DOHH2 (cell line): ENCODE measurements around the gene STIP1.

Experiments used
- H3F3A ChIP-seq: fragments of 200-600 bp; sonication (generic), shearing (Covaris generic); 2 replicates; pipeline ENCODE4 v1.6.0; 2016; ENCODE audit warnings: antibody characterized with exemption, mild to moderate bottlenecking; ENCODE audit not compliant: control insufficient read depth, insufficient read depth
- H3K27ac ChIP-seq: fragments of 200-600 bp; sonication (generic); 2 replicates; pipeline ENCODE4 v1.5.1; 2014; ENCODE audit warnings: low read depth, mild to moderate bottlenecking, low read length, moderate library complexity
- H3K27me3 ChIP-seq: fragments of 200-600 bp; sonication (generic); 2 replicates; pipeline ENCODE4 v1.6.1; 2014; ENCODE audit warnings: mild to moderate bottlenecking, low read length, mixed read lengths; ENCODE audit not compliant: control insufficient read depth
- H3K36me3 ChIP-seq: fragments of 200-600 bp; sonication (generic); 2 replicates; pipeline ENCODE4 v1.6.1; 2014; ENCODE audit warnings: mild to moderate bottlenecking, low read length, moderate library complexity, mixed read lengths; ENCODE audit not compliant: control insufficient read depth
- H3K4me1 ChIP-seq: fragments of 200-600 bp; sonication (generic); 2 replicates; pipeline ENCODE4 v1.6.1; 2014; ENCODE audit warnings: mild to moderate bottlenecking, low read length, mixed read lengths; ENCODE audit not compliant: control insufficient read depth
- H3K4me2 ChIP-seq: fragments of 200-600 bp; sonication (generic); 2 replicates; pipeline ENCODE4 v1.6.0; 2014; ENCODE audit warnings: mild to moderate bottlenecking, low read length, moderate library complexity
- H3K4me3 ChIP-seq: fragments of 200-600 bp; sonication (generic); 2 replicates; pipeline ENCODE4 v1.5.1; 2014; ENCODE audit warnings: mild to moderate bottlenecking, low read length, mixed read lengths
- H3K79me2 ChIP-seq: fragments of 200-600 bp; sonication (generic); 2 replicates; pipeline ENCODE4 v1.6.1; 2014; ENCODE audit warnings: mild to moderate bottlenecking, low read length, mixed read lengths; ENCODE audit not compliant: control insufficient read depth
- H3K9me2 ChIP-seq: fragments of 200-600 bp; sonication (generic); replicated peaks from 2 replicates; pipeline ENCODE4 v1.6.1; 2014; ENCODE audit warnings: mild to moderate bottlenecking, low read length, mixed read lengths; ENCODE audit not compliant: control insufficient read depth
- H3K9me3 ChIP-seq: fragments of 200-600 bp; sonication (generic); 2 replicates; pipeline ENCODE4 v1.6.1; 2014; ENCODE audit warnings: antibody characterized with exemption, low read length, mixed read lengths; ENCODE audit not compliant: control insufficient read depth, insufficient read depth
- H4K20me1 ChIP-seq: fragments of 200-600 bp; sonication (generic); 2 replicates; pipeline ENCODE4 v1.6.0; 2014; ENCODE audit warnings: low read depth, mild to moderate bottlenecking, antibody characterized with exemption, low read length, moderate library complexity; ENCODE audit not compliant: control insufficient read depth, insufficient read depth
- CTCF ChIP-seq: fragments of 200-600 bp; sonication (generic); IDR thresholded peaks from one replicate; pipeline ENCODE4 v1.5.1; 2014; ENCODE audit warnings: antibody characterized with exemption, mild to moderate bottlenecking, low read depth, low read length; ENCODE audit not compliant: poor library complexity, severe bottlenecking
- EZH2phosphoT487 ChIP-seq: fragments of 200-600 bp; sonication (generic); IDR thresholded peaks from 2 replicates; pipeline ENCODE4 v1.6.1; 2017; ENCODE audit warnings: borderline replicate concordance, mild to moderate bottlenecking, antibody characterized with exemption, low read length, moderate library complexity, mixed read lengths

The STIP1 gene

DNA sequence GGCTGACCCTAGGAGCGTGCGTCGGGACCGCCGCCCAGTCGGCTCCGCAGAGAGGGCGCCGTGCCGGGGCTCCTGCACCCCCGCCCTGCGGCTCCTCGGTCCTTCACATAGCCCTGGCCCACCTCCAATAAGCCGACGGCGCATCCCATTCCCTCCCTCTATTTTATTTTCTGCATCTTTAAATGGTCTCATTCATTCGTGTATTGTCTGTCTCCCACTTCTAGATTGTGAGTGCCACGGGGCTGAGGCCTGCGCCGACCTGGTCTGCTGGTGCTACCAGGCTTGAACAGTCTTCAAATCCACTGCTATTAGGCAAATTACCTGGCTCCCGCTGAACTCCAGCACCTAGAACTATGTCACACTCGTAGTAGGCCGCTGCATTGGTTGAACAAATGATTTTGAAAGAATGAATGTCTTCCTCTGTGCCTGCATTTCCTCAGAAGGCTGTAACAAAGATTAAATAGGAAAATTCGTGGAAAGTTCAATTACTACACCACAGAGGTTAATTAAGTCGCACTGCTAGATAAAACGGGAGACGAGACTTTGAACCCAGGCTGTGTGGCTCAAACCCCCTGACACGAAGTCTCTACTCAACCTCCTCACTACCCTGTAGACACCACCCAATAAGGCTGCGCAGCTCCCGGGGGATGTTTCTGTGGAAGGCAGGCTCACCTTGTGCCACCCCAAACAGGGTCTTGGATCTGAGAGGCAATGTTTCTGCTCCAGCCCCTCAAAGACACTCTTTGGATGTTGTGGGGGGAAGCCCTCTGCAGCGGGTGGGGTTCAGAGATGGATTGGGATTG lies 62.0 kb downstream of the STIP1 start:
- H3K27me3 ChIP-seq, result no peaks in the 10 kb centered on the region
- TF ChIP-seq CTCF (no peak), EZH2phosphoT487 (no peak)
- peaks cover 33% of the 10 kb centered on the region for H3K36me3 ChIP-seq
- peaks cover 62% of the 10 kb centered on the region for H3K4me1 ChIP-seq
- peaks cover 2% of the 10 kb centered on the region; the same call in 1 of the 2 replicates for H4K20me1 ChIP-seq
- peaks cover 29% of the 10 kb centered on the region for H3F3A ChIP-seq
- no peak overlapping the region for H3K27ac ChIP-seq
- H3K4me2 ChIP-seq, result peak overlapping the region; percentile 85
- H3K9me2 ChIP-seq, result no peaks in the 10 kb centered on the region
- peak overlapping the region; percentile 78 for H3K4me3 ChIP-seq
- peaks cover 42% of the 10 kb centered on the region for H3K79me2 ChIP-seq
- no peaks in the 10 kb centered on the region for H3K9me3 ChIP-seq

- H4K20me1 ChIP-seq, result peaks cover 5% of the 10 kb centered on the region; the same call in 1 of the 2 replicates
- no peak overlapping the region for H3K4me3 ChIP-seq
- no peak overlapping the region for H3K4me2 ChIP-seq
- no peaks in the 10 kb centered on the region for H3K9me2 ChIP-seq
- no peak overlapping the region for H3K27ac ChIP-seq
- peaks cover 39% of the 10 kb centered on the region for H3K79me2 ChIP-seq
- no peaks in the 10 kb centered on the region for H3K27me3 ChIP-seq
- peaks cover 59% of the 10 kb centered on the region for H3K4me1 ChIP-seq
- H3K9me3 ChIP-seq, result no peaks in the 10 kb centered on the region
- H3F3A ChIP-seq, result peaks cover 29% of the 10 kb centered on the region
- peaks cover 27% of the 10 kb centered on the region for H3K36me3 ChIP-seq
- TF ChIP-seq EZH2phosphoT487 (no peak), CTCF (no peak)
Measured at GRCh38 chr11:64248578-64248977, 62.6 kb downstream of the STIP1 start.

- H3K9me3 ChIP-seq, result no peaks in the 10 kb centered on the region
- peaks cover 22% of the 10 kb centered on the region for H3K36me3 ChIP-seq
- no peak for TF ChIP-seq CTCF
- no peak for TF ChIP-seq EZH2phosphoT487
- peaks cover 36% of the 10 kb centered on the region for H3K79me2 ChIP-seq
- H3F3A ChIP-seq, result peaks cover 24% of the 10 kb centered on the region
- H3K27ac ChIP-seq, result no peak overlapping the region
- H3K9me2 ChIP-seq, result no peaks in the 10 kb centered on the region
- no peaks in the 10 kb centered on the region for H3K27me3 ChIP-seq
- peaks cover 54% of the 10 kb centered on the region for H3K4me1 ChIP-seq
- no peak overlapping the region for H3K4me3 ChIP-seq
- no peak overlapping the region for H3K4me2 ChIP-seq
- H4K20me1 ChIP-seq, result peaks cover 5% of the 10 kb centered on the region; the same call in 1 of the 2 replicates
Measured at GRCh38 chr11:64249038-64249437, 63.1 kb downstream of the STIP1 start.
